Amniotic epithelial cell (primary cell): ENCODE results near the gene KDM7A.

Source experiments
- DNase-seq: peaks from one replicate; pipeline ENCODE4 v3.0.0-alpha.2; 2010; ENCODE audit warnings: low read depth

The KDM7A gene

GRCh38 chr7:140084972-140085371 is 91.8 kb downstream of the KDM7A start:
- no peak for DNase-seq

- no peak for DNase-seq
Measured at GRCh38 chr7:140084142-140084655, 92.6 kb downstream of the KDM7A start.

GRCh38 chr7:140082770-140083169 is 94.0 kb downstream of the KDM7A start:
- no peak for DNase-seq

- no peak for DNase-seq
Measured at GRCh38 chr7:140081774-140082425, 94.9 kb downstream of the KDM7A start.

- no peak for DNase-seq
Measured at GRCh38 chr7:140080919-140081318, 95.9 kb downstream of the KDM7A start.

GRCh38 chr7:140079121-140079536 is 97.7 kb downstream of the KDM7A start:
- peak; percentile 84 for DNase-seq

GRCh38 chr7:140078392-140078791 is 98.4 kb downstream of the KDM7A start:
- DNase-seq, result no peak

- DNase-seq, result peak; percentile 50
Measured at GRCh38 chr7:140074780-140075179, 102.0 kb downstream of the KDM7A start.

- DNase-seq, result no peak
Measured at GRCh38 chr7:140070546-140070945, 106.2 kb downstream of the KDM7A start.

- no peak for DNase-seq
Measured at GRCh38 chr7:140069298-140069949, 107.4 kb downstream of the KDM7A start.

GRCh38 chr7:140068033-140068432 is 108.8 kb downstream of the KDM7A start:
- DNase-seq, result no peak

GRCh38 chr7:140067052-140067451 is 109.7 kb downstream of the KDM7A start:
- DNase-seq, result no peak

- DNase-seq, result peak; percentile 71
Measured at GRCh38 chr7:140062528-140063299, 114.1 kb downstream of the KDM7A start, which contains the start of gene PARP12. Gene PARP12, minus strand, starts transcription at chr7:140062951. Its CDS starts 104 bp downstream, at chr7:140062847.

GRCh38 chr7:140062118-140062527 is 114.7 kb downstream of the KDM7A start:
- DNase-seq, result no peak

- no peak for DNase-seq
Measured at GRCh38 chr7:140061607-140061930, 115.2 kb downstream of the KDM7A start.

GRCh38 chr7:140060788-140061606 is 115.8 kb downstream of the KDM7A start:
- DNase-seq, result peak; percentile 44

GRCh38 chr7:140060243-140060630 is 116.5 kb downstream of the KDM7A start:
- DNase-seq, result no peak

GRCh38 chr7:140059273-140060242 is 117.2 kb downstream of the KDM7A start:
- DNase-seq, result peak; percentile 97

- DNase-seq, result no peak
Measured at GRCh38 chr7:140058517-140058916, 118.3 kb downstream of the KDM7A start.

GRCh38 chr7:140057143-140057535 is 119.6 kb downstream of the KDM7A start:
- no peak for DNase-seq
